HepG2 (cell line): ENCODE results near the gene TPST2. TPM values are rescaled to one million over a fixed set of nuclear protein-coding genes. Genes with fewer than 3 reads are reported as not detected.

Source experiments
- KDM5B ChIP-seq: sonication (generic); formaldehyde crosslinking; IDR thresholded peaks from 2 replicates; pipeline ENCODE4 v1.4.0; 2020; ENCODE audit warnings: missing genetic modification reagents, mild to moderate bottlenecking, borderline replicate concordance
- KDM6A ChIP-seq: IDR thresholded peaks from 2 replicates; pipeline ENCODE4 v1.6.1; 2016; ENCODE audit warnings: low read depth
- NR2F2 ChIP-seq: IDR thresholded peaks from 2 replicates; pipeline ENCODE4 v1.6.1; 2012; ENCODE audit warnings: low read depth, inconsistent platforms, borderline replicate concordance
- PRMT3 ChIP-seq: sonication (generic); formaldehyde crosslinking; IDR thresholded peaks from 2 replicates; pipeline ENCODE4 v1.8.1; 2022; ENCODE audit warnings: low read depth, mild to moderate bottlenecking, moderate library complexity, missing genetic modification reagents, borderline replicate concordance
- SOX6 ChIP-seq, 2 experiments: fragments of 450-650 bp in 1 of 2; sonication (generic) in 1 of 2; formaldehyde crosslinking in 1 of 2; IDR thresholded peaks; 2 replicates each; pipeline versions ENCODE4 v1.4.0 to v1.6.1; 2017 to 2020; ENCODE audit warnings: antibody characterized with exemption in 1 of 2, mild to moderate bottlenecking in 1 of 2, missing genetic modification reagents in 1 of 2
- STAT6 ChIP-seq: sonication (generic); formaldehyde crosslinking; IDR thresholded peaks from 2 replicates; pipeline ENCODE4 v1.4.0; 2020; ENCODE audit warnings: missing genetic modification reagents, mild to moderate bottlenecking, borderline replicate concordance
- ZBTB8A ChIP-seq: sonication (generic); formaldehyde crosslinking; IDR thresholded peaks from 2 replicates; pipeline ENCODE4 v1.4.0; 2020; ENCODE audit warnings: mild to moderate bottlenecking, low read depth, missing genetic modification reagents, borderline replicate concordance
- polyA plus RNA-seq, 8 experiments: library from polyadenylated mRNA; depleted of rRNA in 3 of 8; stranded (reverse) in 7 of 8; unstranded in 1 of 8; fragments of >200 nt; fragmentation: Illumina TruSeq in 4 of 8; extraction: Trizol in 4 of 8; gene quantifications; 2 replicates each; pipeline versions ENCODE4 v1.2.1 to v1.2.3, GENCODE V29; 2011 to 2016; ENCODE audit warnings: low read depth in 4 of 8, missing spikeins in 1 of 8, mixed read lengths in 1 of 8; ENCODE audit not compliant: insufficient read depth in 1 of 8
- total RNA-seq, 5 experiments: library from RNA; depleted of rRNA; stranded (reverse); fragments of >200 nt; fragmentation: Illumina TruSeq; extraction: Trizol; gene quantifications; 2 replicates each; pipeline ENCODE4 v1.2.3, GENCODE V29; 2016; ENCODE audit warnings: low read depth in 1 of 5
- TF ChIP-seq, protein P1 (sequence below): sonication (generic); formaldehyde crosslinking; IDR thresholded peaks from 2 replicates; pipeline ENCODE4 v1.4.0; 2020; ENCODE audit warnings: missing genetic modification reagents
- TF ChIP-seq, protein P2 (sequence below): sonication (generic); formaldehyde crosslinking; IDR thresholded peaks from 2 replicates; pipeline ENCODE4 v1.4.0; 2020; ENCODE audit warnings: mild to moderate bottlenecking, missing genetic modification reagents

The TPST2 gene
- total and polyA plus RNA-seq, 2 of the 13 experiments (the other 11 are each of a cell fraction or from before 2014, with no cell fraction given), result 15.2 to 23.8 TPM

DNA sequence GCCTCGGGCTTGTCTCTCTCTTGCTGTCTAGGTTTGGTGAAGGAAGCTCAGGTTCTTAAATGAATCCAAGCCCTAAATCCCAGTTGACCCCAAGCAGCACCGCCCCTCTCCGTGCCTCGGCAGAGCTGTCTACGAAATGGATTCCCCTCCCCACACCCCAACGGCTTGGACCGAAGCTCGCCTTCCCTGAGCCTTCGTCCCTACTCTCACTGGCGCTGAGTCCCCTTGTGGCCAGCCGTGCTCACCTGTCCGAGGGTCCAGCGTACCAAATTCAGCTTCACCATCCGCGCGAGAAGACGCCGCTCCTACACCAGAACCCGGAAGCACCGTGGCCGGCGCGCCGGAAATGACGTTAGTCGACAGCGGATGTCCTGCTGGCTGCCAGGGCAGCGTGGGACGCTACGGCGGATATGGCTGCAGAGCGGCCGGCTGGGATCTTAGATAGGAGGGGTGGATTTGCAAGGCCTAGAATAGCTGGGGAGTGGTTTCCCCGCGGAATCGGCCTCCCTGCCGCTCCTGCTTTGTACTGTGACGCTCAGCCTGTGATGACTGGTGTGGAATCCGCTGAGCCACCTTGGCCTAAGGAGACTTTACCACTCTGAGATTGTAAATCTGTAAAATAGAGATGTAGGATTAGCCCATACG lies 77.7 kb downstream of the TPST2 start, which contains the start of gene TFIP11 (continued):
- TF ChIP-seq, protein P1, sequence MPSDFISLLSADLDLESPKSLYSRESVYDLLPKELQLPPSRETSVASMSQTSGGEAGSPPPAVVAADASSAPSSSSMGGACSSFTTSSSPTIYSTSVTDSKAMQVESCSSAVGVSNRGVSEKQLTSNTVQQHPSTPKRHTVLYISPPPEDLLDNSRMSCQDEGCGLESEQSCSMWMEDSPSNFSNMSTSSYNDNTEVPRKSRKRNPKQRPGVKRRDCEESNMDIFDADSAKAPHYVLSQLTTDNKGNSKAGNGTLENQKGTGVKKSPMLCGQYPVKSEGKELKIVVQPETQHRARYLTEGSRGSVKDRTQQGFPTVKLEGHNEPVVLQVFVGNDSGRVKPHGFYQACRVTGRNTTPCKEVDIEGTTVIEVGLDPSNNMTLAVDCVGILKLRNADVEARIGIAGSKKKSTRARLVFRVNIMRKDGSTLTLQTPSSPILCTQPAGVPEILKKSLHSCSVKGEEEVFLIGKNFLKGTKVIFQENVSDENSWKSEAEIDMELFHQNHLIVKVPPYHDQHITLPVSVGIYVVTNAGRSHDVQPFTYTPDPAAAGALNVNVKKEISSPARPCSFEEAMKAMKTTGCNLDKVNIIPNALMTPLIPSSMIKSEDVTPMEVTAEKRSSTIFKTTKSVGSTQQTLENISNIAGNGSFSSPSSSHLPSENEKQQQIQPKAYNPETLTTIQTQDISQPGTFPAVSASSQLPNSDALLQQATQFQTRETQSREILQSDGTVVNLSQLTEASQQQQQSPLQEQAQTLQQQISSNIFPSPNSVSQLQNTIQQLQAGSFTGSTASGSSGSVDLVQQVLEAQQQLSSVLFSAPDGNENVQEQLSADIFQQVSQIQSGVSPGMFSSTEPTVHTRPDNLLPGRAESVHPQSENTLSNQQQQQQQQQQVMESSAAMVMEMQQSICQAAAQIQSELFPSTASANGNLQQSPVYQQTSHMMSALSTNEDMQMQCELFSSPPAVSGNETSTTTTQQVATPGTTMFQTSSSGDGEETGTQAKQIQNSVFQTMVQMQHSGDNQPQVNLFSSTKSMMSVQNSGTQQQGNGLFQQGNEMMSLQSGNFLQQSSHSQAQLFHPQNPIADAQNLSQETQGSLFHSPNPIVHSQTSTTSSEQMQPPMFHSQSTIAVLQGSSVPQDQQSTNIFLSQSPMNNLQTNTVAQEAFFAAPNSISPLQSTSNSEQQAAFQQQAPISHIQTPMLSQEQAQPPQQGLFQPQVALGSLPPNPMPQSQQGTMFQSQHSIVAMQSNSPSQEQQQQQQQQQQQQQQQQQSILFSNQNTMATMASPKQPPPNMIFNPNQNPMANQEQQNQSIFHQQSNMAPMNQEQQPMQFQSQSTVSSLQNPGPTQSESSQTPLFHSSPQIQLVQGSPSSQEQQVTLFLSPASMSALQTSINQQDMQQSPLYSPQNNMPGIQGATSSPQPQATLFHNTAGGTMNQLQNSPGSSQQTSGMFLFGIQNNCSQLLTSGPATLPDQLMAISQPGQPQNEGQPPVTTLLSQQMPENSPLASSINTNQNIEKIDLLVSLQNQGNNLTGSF (CRISPR knock-in tag), result no peak
- TF ChIP-seq ZBTB8A (CRISPR knock-in tag) (peak; percentile 82; the same call in 1 of the 2 replicates), NR2F2 (no peak; the same call in 1 of the 2 replicates), SOX6 (IDR thresholded peaks at IDR 0.05) (no peak), SOX6 (CRISPR knock-in tag; IDR thresholded peaks at IDR 0.05) (peak; percentile 41), STAT6 (CRISPR knock-in tag) (no peak), KDM6A (CRISPR knock-in tag) (no peak), PRMT3 (CRISPR knock-in tag) (no peak), KDM5B (CRISPR knock-in tag) (peak; percentile 56; the same call in 1 of the 2 replicates)
- TF ChIP-seq, protein P2, sequence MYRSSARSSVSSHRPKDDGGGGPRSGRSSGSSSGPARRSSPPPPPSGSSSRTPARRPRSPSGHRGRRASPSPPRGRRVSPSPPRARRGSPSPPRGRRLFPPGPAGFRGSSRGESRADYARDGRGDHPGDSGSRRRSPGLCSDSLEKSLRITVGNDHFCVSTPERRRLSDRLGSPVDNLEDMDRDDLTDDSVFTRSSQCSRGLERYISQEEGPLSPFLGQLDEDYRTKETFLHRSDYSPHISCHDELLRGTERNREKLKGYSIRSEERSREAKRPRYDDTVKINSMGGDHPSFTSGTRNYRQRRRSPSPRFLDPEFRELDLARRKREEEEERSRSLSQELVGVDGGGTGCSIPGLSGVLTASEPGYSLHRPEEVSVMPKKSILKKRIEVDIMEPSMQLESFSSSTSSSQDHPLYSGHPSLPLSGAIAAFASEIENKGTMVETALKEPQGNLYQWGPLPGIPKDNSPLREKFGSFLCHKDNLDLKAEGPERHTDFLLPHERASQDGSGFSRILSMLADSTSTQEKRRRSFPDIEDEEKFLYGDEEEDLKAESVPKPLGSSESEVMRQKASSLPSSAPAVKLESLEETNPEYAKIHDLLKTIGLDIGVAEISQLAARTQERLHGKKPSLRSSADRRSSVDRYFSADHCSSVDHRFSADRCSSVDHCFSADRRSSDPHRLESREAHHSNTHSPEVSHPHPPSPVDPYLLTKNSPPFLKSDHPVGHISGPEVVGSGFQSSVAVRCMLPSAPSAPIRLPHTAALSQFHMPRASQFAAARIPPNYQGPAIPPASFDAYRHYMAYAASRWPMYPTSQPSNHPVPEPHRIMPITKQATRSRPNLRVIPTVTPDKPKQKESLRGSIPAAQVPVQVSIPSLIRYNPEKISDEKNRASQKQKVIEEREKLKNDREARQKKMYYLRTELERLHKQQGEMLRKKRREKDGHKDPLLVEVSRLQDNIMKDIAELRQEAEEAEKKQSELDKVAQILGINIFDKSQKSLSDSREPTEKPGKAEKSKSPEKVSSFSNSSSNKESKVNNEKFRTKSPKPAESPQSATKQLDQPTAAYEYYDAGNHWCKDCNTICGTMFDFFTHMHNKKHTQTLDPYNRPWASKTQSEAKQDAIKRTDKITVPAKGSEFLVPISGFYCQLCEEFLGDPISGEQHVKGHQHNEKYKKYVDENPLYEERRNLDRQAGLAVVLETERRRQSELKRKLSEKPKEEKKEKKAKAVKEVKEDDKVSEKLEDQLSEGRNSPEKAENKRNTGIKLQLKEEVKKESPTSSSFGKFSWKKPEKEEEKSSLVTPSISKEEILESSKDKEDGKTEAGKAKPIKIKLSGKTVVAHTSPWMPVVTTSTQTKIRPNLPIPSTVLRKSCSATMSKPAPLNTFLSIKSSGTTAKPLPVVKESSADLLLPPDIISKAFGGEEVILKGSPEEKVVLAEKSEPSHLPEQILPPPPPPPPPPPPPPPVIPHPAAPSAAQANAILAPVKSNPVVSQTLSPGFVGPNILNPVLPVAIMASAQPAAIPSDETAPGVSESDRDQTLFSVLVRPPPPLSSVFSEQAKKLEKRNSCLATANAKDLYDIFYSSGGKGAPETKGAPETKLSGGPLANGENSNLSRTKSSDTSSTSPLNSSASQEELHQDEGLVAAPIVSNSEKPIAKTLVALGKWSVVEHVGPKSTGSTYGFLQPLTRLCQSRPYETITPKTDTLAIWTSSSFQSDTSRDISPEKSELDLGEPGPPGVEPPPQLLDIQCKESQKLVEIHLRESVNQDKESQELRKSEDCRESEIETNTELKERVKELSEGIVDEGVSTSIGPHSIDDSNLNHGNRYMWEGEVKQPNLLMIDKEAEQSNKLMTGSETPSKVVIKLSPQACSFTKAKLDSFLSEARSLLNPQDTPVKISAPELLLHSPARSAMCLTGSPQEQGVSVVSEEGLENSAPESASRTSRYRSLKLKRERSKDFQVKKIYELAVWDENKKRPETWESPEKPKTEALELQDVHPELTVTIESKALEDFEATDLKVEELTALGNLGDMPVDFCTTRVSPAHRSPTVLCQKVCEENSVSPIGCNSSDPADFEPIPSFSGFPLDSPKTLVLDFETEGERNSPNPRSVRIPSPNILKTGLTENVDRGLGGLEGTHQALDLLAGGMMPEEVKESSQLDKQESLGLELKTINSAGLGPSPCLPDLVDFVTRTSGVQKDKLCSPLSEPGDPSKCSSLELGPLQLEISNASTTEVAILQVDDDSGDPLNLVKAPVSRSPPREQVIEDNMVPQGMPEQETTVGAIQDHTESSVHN, result peak; percentile 59; the same call in 1 of the 2 replicates
